ENCODE data around the gene AHCTF1.

AHCTF1 gene

DNA sequence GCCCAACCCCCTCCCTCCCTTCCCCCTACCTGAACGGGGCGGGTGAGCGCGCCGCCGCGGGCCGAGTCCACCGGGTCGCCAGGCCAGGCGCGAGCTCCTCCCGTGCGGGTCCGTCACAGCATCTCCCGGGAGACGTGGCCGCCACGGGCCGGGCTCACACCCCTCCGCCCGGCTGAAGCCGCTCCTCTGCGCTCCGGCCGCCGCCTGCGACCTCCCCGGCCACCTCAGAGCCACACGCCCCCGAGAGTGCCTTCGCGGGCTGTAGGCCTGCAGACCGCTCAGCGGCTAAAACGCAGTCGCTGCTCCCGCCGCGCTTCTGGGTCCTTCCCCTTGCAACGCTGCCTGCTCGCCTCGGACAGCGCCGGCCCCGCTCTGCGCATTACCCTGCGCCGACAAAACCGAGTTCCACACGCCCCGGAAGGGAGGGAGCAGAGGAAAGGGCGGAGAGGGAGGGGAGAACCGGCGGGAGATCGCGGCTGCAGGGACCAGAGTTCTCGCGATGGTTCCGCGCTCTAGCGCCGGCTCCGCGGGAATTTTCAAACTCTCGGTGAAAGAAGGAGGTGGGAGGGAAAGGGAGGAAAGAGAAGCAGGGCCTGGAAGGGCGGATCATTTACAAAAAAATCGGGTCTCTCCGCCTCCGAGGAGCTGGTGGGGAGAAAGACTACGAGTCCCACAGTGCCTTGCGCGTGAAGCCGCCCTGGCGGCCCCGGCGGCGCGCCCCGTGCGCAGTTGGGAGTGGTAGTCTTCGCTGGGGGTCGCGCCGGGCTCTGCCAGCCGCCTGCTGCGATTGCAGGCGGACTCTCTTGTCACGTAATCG, at the start of gene AHCTF1:
AHCTF1 (minus strand) TSS at position 400 of the 817 bp plus-strand sequence. CDS start 13,578 bp downstream, outside the sequence.
- Mint-ChIP-seq H3K4me1 (ENCODE audit: low read depth) (peaks cover 19% of the 10 kb centered on the region), H3K9me3 (no peaks in the 10 kb centered on the region), H3K4me3 (peak within 1 kb of the TSS; percentile 91), H3K27me3 (ENCODE audit: low read depth) (peaks cover 4% of the 10 kb centered on the region), H3K27ac (peak within 1 kb of the TSS; percentile 91), H3K36me3 (ENCODE audit: low read depth) (peaks cover 15% of the 10 kb centered on the region)

- Mint-ChIP-seq H3K27ac (no peak overlapping the region), H3K4me1 (ENCODE audit: low read depth) (no peaks in the 10 kb centered on the region), H3K4me3 (no peak overlapping the region), H3K9me3 (peaks cover 51% of the 10 kb centered on the region), H3K27me3 (ENCODE audit: low read depth) (no peaks in the 10 kb centered on the region), H3K36me3 (ENCODE audit: low read depth) (no peaks in the 10 kb centered on the region)
Measured at GRCh38 chr1:246978785-246979184, 47.0 kb upstream of the AHCTF1 start.

- Mint-ChIP-seq H3K27me3 (ENCODE audit: low read depth) (no peaks in the 10 kb centered on the region), H3K4me3 (no peak overlapping the region)
Measured at GRCh38 chr1:246978281-246978680, 46.5 kb upstream of the AHCTF1 start.

GRCh38 chr1:246971969-246972368, 40.2 kb upstream of the AHCTF1 start:
- peaks cover 37% of the 10 kb centered on the region for H3K9me3 Mint-ChIP-seq

More at GRCh38 chr1:246978281-246978680, 46.5 kb upstream of the AHCTF1 start:
- Mint-ChIP-seq H3K9me3 (peaks cover 51% of the 10 kb centered on the region), H3K27ac (no peak overlapping the region), H3K4me1 (ENCODE audit: low read depth) (no peaks in the 10 kb centered on the region), H3K36me3 (ENCODE audit: low read depth) (no peaks in the 10 kb centered on the region)

DNA sequence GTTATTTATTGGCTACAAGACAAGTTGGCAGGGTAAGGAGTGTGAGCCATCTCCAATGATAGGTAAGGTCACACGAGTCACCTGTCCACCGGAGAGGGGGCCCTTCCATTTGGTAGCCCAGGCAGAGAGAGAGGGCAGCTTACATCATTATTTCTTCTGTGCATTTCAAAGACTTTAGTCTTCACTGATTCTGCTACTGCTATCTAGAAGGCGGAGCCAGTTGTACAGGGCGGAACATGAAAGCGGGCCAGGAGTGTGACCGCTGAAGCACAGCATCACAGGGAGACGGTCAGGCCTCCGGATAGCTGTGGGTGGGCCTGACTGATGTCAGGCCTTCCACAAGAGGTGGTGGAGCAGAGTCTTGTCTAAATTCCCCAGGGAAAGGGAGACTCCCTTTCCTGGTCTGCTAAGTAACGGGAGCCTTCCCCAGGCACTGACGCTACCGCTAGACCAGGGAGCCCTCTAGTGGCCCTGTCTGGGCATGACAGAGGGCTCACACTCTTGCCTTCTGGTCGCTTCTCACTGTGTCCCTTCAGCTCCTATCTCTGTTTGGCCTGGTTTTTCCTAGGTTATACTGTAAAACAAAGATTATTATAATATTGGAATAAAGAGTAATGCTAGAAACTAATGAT, 39.5 kb upstream of the AHCTF1 start:
- Mint-ChIP-seq H3K27me3 (ENCODE audit: low read depth) (no peaks in the 10 kb centered on the region), H3K9me3 (peaks cover 37% of the 10 kb centered on the region), H3K4me1 (ENCODE audit: low read depth) (no peaks in the 10 kb centered on the region), H3K27ac (no peak overlapping the region), H3K4me3 (no peak overlapping the region), H3K36me3 (ENCODE audit: low read depth) (no peaks in the 10 kb centered on the region)

More at GRCh38 chr1:246971969-246972368, 40.2 kb upstream of the AHCTF1 start:
- Mint-ChIP-seq H3K36me3 (ENCODE audit: low read depth) (no peaks in the 10 kb centered on the region), H3K4me1 (ENCODE audit: low read depth) (no peaks in the 10 kb centered on the region), H3K27ac (no peak overlapping the region), H3K27me3 (ENCODE audit: low read depth) (no peaks in the 10 kb centered on the region), H3K4me3 (no peak overlapping the region)

DNA sequence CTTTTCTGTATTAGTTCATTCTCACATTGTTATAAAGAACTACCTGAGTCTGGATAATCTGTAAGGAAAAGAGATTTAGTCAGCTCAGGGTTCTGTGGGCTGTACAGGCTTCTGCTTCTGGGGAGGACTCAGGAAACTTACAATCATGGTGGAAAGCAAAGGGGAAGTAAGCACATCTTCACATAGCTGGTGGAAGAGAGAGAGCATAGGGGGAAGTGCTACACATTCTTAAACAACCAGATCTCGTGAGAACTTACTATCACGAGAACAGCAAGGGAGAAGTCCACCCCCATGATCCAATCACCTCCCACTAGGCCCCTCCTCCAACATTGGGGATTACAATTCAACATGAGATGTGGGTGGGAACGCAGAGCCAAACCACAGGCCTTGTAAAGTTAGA, 37.9 kb upstream of the AHCTF1 start:
- H3K9me3 Mint-ChIP-seq: peaks cover 33% of the 10 kb centered on the region
- H3K36me3 Mint-ChIP-seq (ENCODE audit: low read depth): peaks cover 2% of the 10 kb centered on the region
- H3K27me3 Mint-ChIP-seq (ENCODE audit: low read depth): no peaks in the 10 kb centered on the region
- H3K27ac Mint-ChIP-seq: no peak overlapping the region
- no peaks in the 10 kb centered on the region for H3K4me1 Mint-ChIP-seq (ENCODE audit: low read depth)
- H3K4me3 Mint-ChIP-seq: no peak overlapping the region

- Mint-ChIP-seq H3K4me1 (ENCODE audit: low read depth) (no peaks in the 10 kb centered on the region), H3K36me3 (ENCODE audit: low read depth) (peaks cover 2% of the 10 kb centered on the region), H3K4me3 (no peak overlapping the region), H3K27ac (no peak overlapping the region), H3K9me3 (peaks cover 41% of the 10 kb centered on the region), H3K27me3 (ENCODE audit: low read depth) (no peaks in the 10 kb centered on the region)
Measured at GRCh38 chr1:246966502-246966901, 34.8 kb upstream of the AHCTF1 start.

GRCh38 chr1:246959944-246960693, 28.4 kb upstream of the AHCTF1 start:
- Mint-ChIP-seq H3K27me3 (ENCODE audit: low read depth) (no peaks in the 10 kb centered on the region), H3K27ac (no peak overlapping the region), H3K9me3 (peaks cover 24% of the 10 kb centered on the region), H3K4me3 (no peak overlapping the region), H3K4me1 (ENCODE audit: low read depth) (no peaks in the 10 kb centered on the region), H3K36me3 (ENCODE audit: low read depth) (no peaks in the 10 kb centered on the region)

GRCh38 chr1:246954126-246954525, 22.4 kb upstream of the AHCTF1 start:
- Mint-ChIP-seq H3K4me3 (no peak overlapping the region), H3K9me3 (peaks cover 13% of the 10 kb centered on the region), H3K27ac (no peak overlapping the region), H3K27me3 (ENCODE audit: low read depth) (no peaks in the 10 kb centered on the region), H3K4me1 (ENCODE audit: low read depth) (no peaks in the 10 kb centered on the region), H3K36me3 (ENCODE audit: low read depth) (no peaks in the 10 kb centered on the region)

DNA sequence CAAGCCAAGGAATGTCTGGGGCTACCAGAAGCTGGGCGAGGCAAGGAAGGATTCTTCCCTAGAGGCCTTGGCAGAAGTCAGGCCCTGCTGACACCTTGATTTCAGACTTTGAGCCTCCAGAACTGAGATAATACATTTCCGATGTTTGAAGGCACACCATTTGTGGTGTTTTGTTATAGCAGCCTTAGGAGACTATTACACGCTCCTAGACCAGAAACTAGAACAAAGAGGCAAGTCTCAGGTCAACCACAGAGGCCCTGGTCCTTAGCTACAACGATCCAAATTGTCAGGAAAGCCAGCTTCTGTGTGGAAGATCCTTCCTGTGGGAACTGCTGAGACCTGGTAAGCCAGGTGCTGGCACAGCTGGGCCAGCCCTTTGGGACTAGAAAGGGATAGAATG, 19.7 kb upstream of the AHCTF1 start:
- Mint-ChIP-seq H3K4me3 (no peak overlapping the region), H3K4me1 (ENCODE audit: low read depth) (no peaks in the 10 kb centered on the region), H3K27ac (no peak overlapping the region), H3K9me3 (peaks cover 7% of the 10 kb centered on the region), H3K36me3 (ENCODE audit: low read depth) (no peaks in the 10 kb centered on the region), H3K27me3 (ENCODE audit: low read depth) (no peaks in the 10 kb centered on the region)

DNA sequence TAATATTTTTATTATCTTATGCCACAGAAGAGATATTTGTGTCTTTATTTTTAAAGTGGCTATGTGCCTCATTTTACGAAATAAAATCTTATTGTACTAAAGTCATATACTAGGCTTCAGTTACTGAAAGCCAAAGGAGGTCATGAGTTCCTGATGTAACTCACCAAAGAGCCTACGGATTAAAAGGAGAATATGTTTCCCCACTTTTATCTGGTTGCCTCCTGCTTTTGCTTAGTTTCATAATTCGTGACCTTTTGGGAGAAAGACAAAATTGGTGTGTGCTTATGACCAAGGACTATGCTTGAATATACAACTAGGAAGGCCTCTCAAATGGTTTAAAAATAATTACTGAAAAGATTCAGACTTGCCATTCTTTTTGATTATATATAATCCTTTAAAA, 18.2 kb upstream of the AHCTF1 start:
- Mint-ChIP-seq H3K36me3 (ENCODE audit: low read depth) (no peaks in the 10 kb centered on the region), H3K27me3 (ENCODE audit: low read depth) (no peaks in the 10 kb centered on the region), H3K9me3 (peaks cover 8% of the 10 kb centered on the region), H3K4me1 (ENCODE audit: low read depth) (no peaks in the 10 kb centered on the region), H3K4me3 (no peak overlapping the region), H3K27ac (no peak overlapping the region)

- Mint-ChIP-seq H3K4me3 (no peak overlapping the region), H3K4me1 (ENCODE audit: low read depth) (no peaks in the 10 kb centered on the region), H3K27me3 (ENCODE audit: low read depth) (no peaks in the 10 kb centered on the region), H3K36me3 (ENCODE audit: low read depth) (no peaks in the 10 kb centered on the region), H3K9me3 (peaks cover 8% of the 10 kb centered on the region), H3K27ac (no peak overlapping the region)
Measured at GRCh38 chr1:246947255-246947654, 15.5 kb upstream of the AHCTF1 start.

GRCh38 chr1:246946366-246946765, 14.6 kb upstream of the AHCTF1 start:
- Mint-ChIP-seq H3K27ac (no peak overlapping the region), H3K4me3 (no peak overlapping the region), H3K4me1 (ENCODE audit: low read depth) (no peaks in the 10 kb centered on the region), H3K27me3 (ENCODE audit: low read depth) (no peaks in the 10 kb centered on the region), H3K36me3 (ENCODE audit: low read depth) (no peaks in the 10 kb centered on the region), H3K9me3 (peaks cover 13% of the 10 kb centered on the region)

GRCh38 chr1:246934765-246935164, 3.0 kb upstream of the AHCTF1 start:
- Mint-ChIP-seq H3K27ac (no peak overlapping the region), H3K4me3 (no peak overlapping the region)

More at GRCh38 chr1:246934765-246935164, 3.0 kb upstream of the AHCTF1 start:
- peaks cover 4% of the 10 kb centered on the region for H3K27me3 Mint-ChIP-seq (ENCODE audit: low read depth)
- H3K4me1 Mint-ChIP-seq (ENCODE audit: low read depth): peaks cover 14% of the 10 kb centered on the region
- no peaks in the 10 kb centered on the region for H3K36me3 Mint-ChIP-seq (ENCODE audit: low read depth)
- H3K9me3 Mint-ChIP-seq: no peaks in the 10 kb centered on the region
